NCI-H1436 treated with DMSO at 0.1 percent for 48 hours (cell line): Measurements from ENCODE around the gene PSMA2.
A peak's percentile ranks its signal among the peaks of the same experiment; 100 is the strongest.

Experiments
- DNase-seq: peaks from one replicate; lab custom pipeline; 2025; lab: John Stamatoyannopoulos, UW

Gene PSMA2

GRCh38 chr7:42931834-42932651 lies at the start of gene PSMA2, which contains the start of gene MRPL32:
Gene PSMA2, minus strand, starts transcription at chr7:42932174. Its CDS starts 16 bp downstream, at chr7:42932158.
Gene MRPL32, plus strand, starts transcription at chr7:42932376. Its CDS starts 11 bp downstream, at chr7:42932387.
- peak; percentile 93 for DNase-seq

- no peak for DNase-seq
These were observed 49.6 kb upstream of the PSMA2 start for GRCh38 chr7:42981601-42982000.

GRCh38 chr7:42980514-42980913 lies 48.5 kb upstream of the PSMA2 start:
- no peak for DNase-seq

GRCh38 chr7:42980084-42980483 lies 48.1 kb upstream of the PSMA2 start:
- no peak for DNase-seq

GRCh38 chr7:42978496-42978895 lies 46.5 kb upstream of the PSMA2 start:
- no peak for DNase-seq

GRCh38 chr7:42976371-42976770 lies 44.4 kb upstream of the PSMA2 start:
- DNase-seq, result no peak

GRCh38 chr7:42972699-42973500 lies 40.9 kb upstream of the PSMA2 start:
- no peak for DNase-seq

GRCh38 chr7:42967391-42967790 lies 35.4 kb upstream of the PSMA2 start:
- DNase-seq, result no peak

- DNase-seq, result no peak
These were observed 33.2 kb upstream of the PSMA2 start for GRCh38 chr7:42964849-42965805.

GRCh38 chr7:42964293-42964692 lies 32.3 kb upstream of the PSMA2 start:
- DNase-seq, result no peak

GRCh38 chr7:42961170-42961569 lies 29.2 kb upstream of the PSMA2 start:
- no peak for DNase-seq

- no peak for DNase-seq
These were observed 28.8 kb upstream of the PSMA2 start for GRCh38 chr7:42960762-42961161.

- no peak for DNase-seq
These were observed 27.6 kb upstream of the PSMA2 start for GRCh38 chr7:42959549-42959948.

- no peak for DNase-seq
These were observed 24.1 kb upstream of the PSMA2 start for GRCh38 chr7:42956062-42956461.

GRCh38 chr7:42953994-42954393 lies 22.0 kb upstream of the PSMA2 start:
- DNase-seq, result no peak

GRCh38 chr7:42952328-42952727 lies 20.4 kb upstream of the PSMA2 start:
- DNase-seq, result no peak

GRCh38 chr7:42950417-42950816 lies 18.4 kb upstream of the PSMA2 start:
- DNase-seq, result no peak

GRCh38 chr7:42947521-42947920 lies 15.5 kb upstream of the PSMA2 start:
- no peak for DNase-seq

- DNase-seq, result no peak
These were observed 14.6 kb upstream of the PSMA2 start for GRCh38 chr7:42946627-42946950.

GRCh38 chr7:42945821-42946626 lies 14.1 kb upstream of the PSMA2 start:
- no peak for DNase-seq
